Hepatocyte (in vitro differentiated cells): ENCODE measurements around the gene RPS6KA2. TPM values are rescaled to one million over a fixed set of nuclear protein-coding genes. Genes with fewer than 3 reads are reported as not detected.

Experiments used
- DNase-seq: peaks from one replicate; pipeline ENCODE4 v3.0.0-alpha.2; 2016; ENCODE audit warnings: low spot score
- H2AFZ ChIP-seq: fragments of 200-600 bp; sonication (generic); 2 replicates; pipeline ENCODE4 v1.6.0; 2016; ENCODE audit warnings: antibody characterized with exemption, mild to moderate bottlenecking
- H3K27ac ChIP-seq: fragments of 200-600 bp; sonication (generic); 2 replicates; pipeline ENCODE4 v1.5.1; 2016; ENCODE audit warnings: mild to moderate bottlenecking
- H3K27me3 ChIP-seq: fragments of 200-600 bp; sonication (generic); 2 replicates; pipeline ENCODE4 v1.6.1; 2016
- H3K36me3 ChIP-seq: fragments of 200-600 bp; sonication (generic); replicated peaks from 2 replicates; pipeline ENCODE4 v1.5.1; 2016; ENCODE audit warnings: low read depth; ENCODE audit not compliant: insufficient read depth
- H3K4me1 ChIP-seq: fragments of 200-600 bp; sonication (generic); 2 replicates; pipeline ENCODE4 v1.5.1; 2016; ENCODE audit warnings: mild to moderate bottlenecking, moderate library complexity; ENCODE audit not compliant: insufficient read depth
- H3K4me2 ChIP-seq: fragments of 200-600 bp; sonication (generic); 2 replicates; pipeline ENCODE4 v1.6.0; 2016
- H3K4me3 ChIP-seq: fragments of 200-600 bp; sonication (generic); 2 replicates; pipeline ENCODE4 v1.5.1; 2016; ENCODE audit warnings: mild to moderate bottlenecking
- H3K79me2 ChIP-seq: fragments of 200-600 bp; sonication (generic); 2 replicates; pipeline ENCODE4 v1.6.0; 2017; ENCODE audit warnings: mild to moderate bottlenecking
- H3K9me2 ChIP-seq: fragments of 200-600 bp; sonication (generic); replicated peaks from 2 replicates; pipeline ENCODE4 v1.6.0; 2017; ENCODE audit warnings: mild to moderate bottlenecking; ENCODE audit not compliant: insufficient read depth
- H3K9me3 ChIP-seq: fragments of 200-600 bp; sonication (generic); 2 replicates; pipeline ENCODE4 v1.5.1; 2016; ENCODE audit warnings: low read depth, mild to moderate bottlenecking
- H4K20me1 ChIP-seq: fragments of 200-600 bp; sonication (generic); 2 replicates; pipeline ENCODE4 v1.6.0; 2016; ENCODE audit warnings: mild to moderate bottlenecking; ENCODE audit not compliant: insufficient read depth, poor library complexity, severe bottlenecking
- EZH2 ChIP-seq: fragments of 200-600 bp; sonication (generic); IDR thresholded peaks from 2 replicates; pipeline ENCODE4 v1.6.1; 2016; ENCODE audit warnings: antibody characterized with exemption, mild to moderate bottlenecking, borderline replicate concordance
- EZH2phosphoT487 ChIP-seq: fragments of 200-600 bp; sonication (generic); IDR thresholded peaks from one replicate; pipeline ENCODE4 v1.6.1; 2018; ENCODE audit warnings: antibody characterized with exemption, mild to moderate bottlenecking, low read depth, moderate library complexity; ENCODE audit not compliant: unreplicated experiment, severe bottlenecking
- WGBS: methylation state at CpG from one replicate; pipeline ENCODE4 v1.1.6; 2016; ENCODE audit warnings: low lambda C conversion rate; ENCODE audit errors: missing lambda C conversion rate; 5-methylcytosine and 5-hydroxymethylcytosine counted together
- polyA plus RNA-seq: library from polyadenylated mRNA; unstranded; fragments of >200 nt; fragmentation: Nextera tagmentation; extraction: Ambion mirVana; gene quantifications from 2 replicates; pipeline ENCODE4 v1.2.1, GENCODE V29; 2016
- total RNA-seq: library from RNA; depleted of rRNA; stranded (reverse); fragments of >200 nt; gene quantifications from 2 replicates; pipeline ENCODE4 v1.2.3, GENCODE V29; 2014
- TF ChIP-seq, protein P1 (sequence below): fragments of 200-600 bp; sonication (generic); IDR thresholded peaks from 2 replicates; pipeline ENCODE4 v1.5.1; 2016; ENCODE audit warnings: antibody characterized with exemption, mild to moderate bottlenecking; ENCODE audit not compliant: poor library complexity

Gene RPS6KA2
- total and polyA plus RNA-seq, 2 experiments from 2014 or later = 27.7 to 29.2 TPM

GRCh38 chr6:166495487-166496314, 131.3 kb downstream of the RPS6KA2 start:
- H3K4me3 ChIP-seq = no peak overlapping the region
- TF ChIP-seq, protein P1, sequence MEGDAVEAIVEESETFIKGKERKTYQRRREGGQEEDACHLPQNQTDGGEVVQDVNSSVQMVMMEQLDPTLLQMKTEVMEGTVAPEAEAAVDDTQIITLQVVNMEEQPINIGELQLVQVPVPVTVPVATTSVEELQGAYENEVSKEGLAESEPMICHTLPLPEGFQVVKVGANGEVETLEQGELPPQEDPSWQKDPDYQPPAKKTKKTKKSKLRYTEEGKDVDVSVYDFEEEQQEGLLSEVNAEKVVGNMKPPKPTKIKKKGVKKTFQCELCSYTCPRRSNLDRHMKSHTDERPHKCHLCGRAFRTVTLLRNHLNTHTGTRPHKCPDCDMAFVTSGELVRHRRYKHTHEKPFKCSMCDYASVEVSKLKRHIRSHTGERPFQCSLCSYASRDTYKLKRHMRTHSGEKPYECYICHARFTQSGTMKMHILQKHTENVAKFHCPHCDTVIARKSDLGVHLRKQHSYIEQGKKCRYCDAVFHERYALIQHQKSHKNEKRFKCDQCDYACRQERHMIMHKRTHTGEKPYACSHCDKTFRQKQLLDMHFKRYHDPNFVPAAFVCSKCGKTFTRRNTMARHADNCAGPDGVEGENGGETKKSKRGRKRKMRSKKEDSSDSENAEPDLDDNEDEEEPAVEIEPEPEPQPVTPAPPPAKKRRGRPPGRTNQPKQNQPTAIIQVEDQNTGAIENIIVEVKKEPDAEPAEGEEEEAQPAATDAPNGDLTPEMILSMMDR = no peak
- TF ChIP-seq EZH2 (no peak), EZH2phosphoT487 (no peak)
- no peaks in the 10 kb centered on the region for H3K27me3 ChIP-seq
- H3K79me2 ChIP-seq = no peaks in the 10 kb centered on the region
- no peaks in the 10 kb centered on the region for H3K9me3 ChIP-seq
- H2AFZ ChIP-seq = no peak overlapping the region
- no peak overlapping the region for H3K4me2 ChIP-seq
- WGBS = 96% methylated on average over 20 of the region's 20 CpGs
- no peak overlapping the region for H3K27ac ChIP-seq
- no peaks in the 10 kb centered on the region for H3K9me2 ChIP-seq
- DNase-seq = no peak
- H3K36me3 ChIP-seq = no peaks in the 10 kb centered on the region
- H3K4me1 ChIP-seq = no peaks in the 10 kb centered on the region
- no peaks in the 10 kb centered on the region for H4K20me1 ChIP-seq

DNA sequence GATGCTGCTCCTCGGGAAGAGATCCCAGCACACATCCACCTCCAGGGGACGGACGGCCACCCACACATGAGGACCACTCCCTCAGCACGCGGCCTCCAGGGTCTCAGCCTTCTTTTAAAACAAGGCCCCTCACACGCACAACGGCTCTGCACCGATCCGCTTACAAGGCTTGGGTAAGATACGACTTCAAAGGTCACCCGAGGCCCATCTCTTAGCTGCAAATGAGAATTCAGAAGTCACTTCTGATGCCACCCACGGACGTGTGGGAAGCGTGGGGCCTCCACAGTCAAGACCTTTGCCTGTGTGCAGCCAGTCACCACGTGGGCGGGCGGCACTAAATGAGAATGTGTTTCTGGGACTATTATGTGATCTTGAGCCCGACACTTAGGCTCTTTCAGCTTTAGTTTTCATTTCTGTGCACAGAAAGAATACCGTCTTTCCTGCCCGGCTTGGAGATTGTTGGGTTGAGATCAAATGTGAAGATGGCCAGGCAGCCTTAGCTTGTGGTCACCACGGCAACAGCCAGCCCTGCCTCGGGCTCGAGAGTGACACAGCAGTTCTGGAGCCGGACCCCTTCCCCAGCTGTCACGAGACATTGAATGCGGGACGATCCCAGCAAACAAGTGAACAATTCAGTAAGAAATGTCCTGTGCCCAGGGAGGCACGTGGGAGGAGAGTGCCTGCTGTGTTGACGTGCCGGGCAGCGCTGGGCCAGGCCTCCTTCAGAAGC, 132.1 kb downstream of the RPS6KA2 start:
- Histone ChIP-seq H3K27me3 (no peaks in the 10 kb centered on the region), H3K36me3 (no peaks in the 10 kb centered on the region), H2AFZ (no peak overlapping the region), H3K9me2 (no peaks in the 10 kb centered on the region), H3K4me2 (no peak overlapping the region), H3K4me3 (no peak overlapping the region), H3K27ac (no peak overlapping the region), H3K9me3 (no peaks in the 10 kb centered on the region), H3K79me2 (no peaks in the 10 kb centered on the region), H4K20me1 (no peaks in the 10 kb centered on the region), H3K4me1 (no peaks in the 10 kb centered on the region)
- TF ChIP-seq EZH2phosphoT487 (no peak), EZH2 (no peak)
- TF ChIP-seq, protein P1 = no peak
- no peak for DNase-seq
- WGBS = 91% methylated on average over 31 of the region's 31 CpGs

- H3K27me3 ChIP-seq = no peaks in the 10 kb centered on the region
- DNase-seq = no peak
- no peaks in the 10 kb centered on the region for H3K79me2 ChIP-seq
- H4K20me1 ChIP-seq = no peaks in the 10 kb centered on the region
- no peak overlapping the region for H3K4me2 ChIP-seq
- H3K9me3 ChIP-seq = no peaks in the 10 kb centered on the region
- no peaks in the 10 kb centered on the region for H3K36me3 ChIP-seq
- H3K4me3 ChIP-seq = no peak overlapping the region
- 95% methylated on average over 9 of the region's 9 CpGs for WGBS
- H3K9me2 ChIP-seq = no peaks in the 10 kb centered on the region
- no peaks in the 10 kb centered on the region for H3K4me1 ChIP-seq
- TF ChIP-seq EZH2phosphoT487 (no peak), EZH2 (no peak)
- TF ChIP-seq, protein P1 = no peak
- H3K27ac ChIP-seq = no peak overlapping the region
- H2AFZ ChIP-seq = no peak overlapping the region
These were observed 133.0 kb downstream of the RPS6KA2 start for GRCh38 chr6:166494101-166494441.
